ENCODE measurements around the gene COBL.
A peak's percentile ranks its signal among the peaks of the same experiment; 100 is the strongest.

Gene COBL

DNA sequence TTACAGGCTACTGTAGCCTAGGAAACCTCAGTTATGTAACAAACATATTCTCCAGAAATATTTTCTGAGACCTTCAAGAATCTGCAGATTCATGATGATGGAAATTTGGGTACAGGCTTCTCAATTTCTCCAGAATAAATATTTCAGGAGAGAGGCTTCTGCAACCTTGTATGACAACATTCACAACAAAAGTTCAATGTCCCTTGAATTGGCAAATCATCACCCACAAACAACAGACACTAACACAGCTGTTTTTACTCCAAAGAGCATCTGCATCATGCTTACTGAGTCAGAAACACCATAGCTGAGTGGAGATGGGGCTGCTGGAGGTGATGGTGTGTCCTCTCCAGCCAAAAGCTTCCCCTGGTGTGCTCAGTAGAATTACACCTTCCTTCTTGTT is 9.3 kb upstream of the COBL start:
- no peak for DNase-seq

DNA sequence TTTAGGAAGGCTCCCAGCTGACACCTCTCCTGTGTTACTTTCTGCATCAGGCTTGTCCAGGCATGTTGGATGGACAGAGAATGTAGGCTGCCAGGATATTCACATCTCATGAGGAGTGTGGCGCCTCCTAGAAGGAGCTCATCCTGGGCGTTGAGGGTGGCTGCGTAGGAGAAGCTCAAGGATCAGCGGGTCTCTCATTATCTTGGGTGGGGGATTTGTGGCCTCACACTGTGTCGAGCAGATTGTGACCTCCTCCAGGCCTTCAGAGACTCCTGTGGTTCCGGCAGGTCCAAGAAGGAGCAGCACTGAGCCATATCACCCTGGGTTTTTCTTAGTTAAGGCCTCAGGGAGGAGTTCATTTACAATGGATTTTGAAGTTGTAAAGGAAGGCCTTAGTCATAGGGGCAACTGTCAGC is 8.7 kb upstream of the COBL start:
- DNase-seq = no peak

DNA sequence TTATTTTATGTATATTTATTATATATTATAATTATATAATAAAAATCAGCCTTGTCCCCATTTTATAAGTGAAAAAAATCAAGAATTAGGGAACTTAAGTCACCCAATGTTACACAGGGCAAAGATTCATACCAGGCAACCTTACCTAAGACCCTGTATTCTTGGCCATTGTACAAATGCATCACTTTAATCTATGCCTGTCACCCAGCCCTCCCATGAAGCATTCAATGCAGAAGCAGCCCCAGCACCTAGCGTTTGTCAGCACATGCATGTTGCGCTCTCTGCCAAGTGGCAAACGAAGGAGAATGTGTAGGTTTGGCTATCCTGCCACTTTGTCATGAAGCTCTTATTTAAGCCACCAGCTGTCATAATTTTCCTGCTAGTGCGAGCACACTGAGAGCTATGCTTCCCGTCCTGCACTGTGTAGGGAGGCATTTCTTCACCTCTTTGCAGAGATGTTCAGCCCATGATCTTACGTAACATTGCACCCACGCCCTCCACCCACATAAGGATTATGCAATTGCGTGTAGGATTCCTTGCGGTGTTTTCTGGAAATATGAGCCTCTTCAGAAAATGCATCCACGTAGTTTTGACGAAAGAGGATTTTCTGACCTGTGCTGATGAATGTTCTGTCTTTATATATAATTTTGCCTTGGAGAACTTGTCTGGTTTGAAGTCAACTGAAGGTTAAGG is 7.7 kb upstream of the COBL start:
- no peak for DNase-seq

DNA sequence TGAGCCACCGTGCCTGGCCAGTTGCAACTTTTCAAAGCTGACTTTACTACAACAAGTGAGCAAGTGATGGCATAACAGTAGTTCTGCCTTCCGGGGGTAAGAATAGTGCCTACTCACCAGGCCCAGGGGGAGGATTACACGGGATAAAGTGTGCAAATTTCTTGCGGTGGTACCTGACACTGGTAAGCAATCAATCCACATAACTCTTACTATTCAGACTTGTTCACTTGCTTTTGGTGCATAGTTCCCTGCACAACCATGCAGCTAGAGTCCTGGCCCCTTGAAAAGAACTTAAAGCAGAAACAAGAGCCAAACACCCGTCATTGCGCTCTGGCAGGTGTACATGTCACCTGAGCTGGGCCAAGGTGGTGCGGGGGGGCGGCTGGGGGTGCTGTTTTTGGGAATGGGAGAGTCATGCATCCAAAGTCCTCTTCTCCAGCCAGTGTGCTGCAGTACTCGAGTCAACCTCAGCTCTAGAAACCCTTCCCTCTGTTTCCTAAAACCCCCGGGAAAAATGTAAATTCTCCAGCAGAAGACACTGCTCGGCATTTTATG is 5.4 kb upstream of the COBL start:
- no peak for DNase-seq

DNA sequence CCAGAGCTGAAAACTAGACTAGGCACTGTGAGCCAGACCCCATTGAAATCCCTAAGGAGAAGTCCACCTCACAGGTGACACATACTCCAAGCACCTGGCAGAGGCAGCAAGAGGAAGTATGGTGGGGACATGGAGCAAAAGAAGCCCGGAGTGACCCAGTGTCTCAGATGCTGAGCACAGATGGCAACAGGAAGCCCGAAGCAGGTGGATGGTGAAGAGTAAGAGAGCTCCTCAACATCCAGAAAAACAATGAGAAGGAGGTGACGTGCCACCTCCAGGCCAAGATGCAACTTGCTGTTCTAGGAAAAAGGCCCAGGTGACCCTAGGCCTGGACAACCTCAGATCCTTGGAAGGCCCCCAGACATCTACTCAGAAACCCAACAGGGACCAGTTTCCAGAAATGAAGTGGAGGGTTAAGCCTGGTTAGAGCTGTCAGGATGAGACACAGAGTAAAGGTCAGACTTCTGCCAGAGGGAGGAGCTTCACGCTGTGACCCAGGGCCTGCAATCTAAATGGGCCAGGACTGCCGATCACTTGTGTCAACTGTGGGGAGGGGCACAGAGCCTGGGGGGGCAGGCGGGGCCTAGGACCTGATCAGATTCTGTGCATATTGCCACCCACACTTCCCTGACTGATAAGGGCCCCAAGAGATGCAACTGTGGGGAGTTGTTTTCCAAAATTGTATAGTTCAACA is 2.4 kb upstream of the COBL start:
- peak; percentile 77 for DNase-seq

DNA sequence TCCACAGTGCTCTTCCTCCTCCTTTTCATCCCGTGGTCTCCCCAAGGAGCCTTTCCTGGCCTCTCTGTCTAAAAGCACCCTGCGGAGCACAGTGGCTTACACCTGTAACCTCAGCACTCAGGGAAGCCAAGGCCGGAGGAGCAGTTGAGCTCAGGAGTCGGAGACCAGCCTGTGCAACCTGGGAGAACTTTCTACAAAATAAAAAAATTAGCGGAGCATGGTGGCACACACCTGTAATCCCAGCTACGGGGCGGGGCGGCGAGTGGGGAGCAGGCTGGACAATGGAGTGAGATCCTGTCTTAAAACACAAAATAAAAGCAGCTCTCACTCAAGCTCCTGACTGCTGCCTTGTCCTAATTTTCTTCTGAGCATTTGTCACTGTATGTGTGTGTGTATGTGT is 1.4 kb upstream of the COBL start:
- no peak for DNase-seq

DNA sequence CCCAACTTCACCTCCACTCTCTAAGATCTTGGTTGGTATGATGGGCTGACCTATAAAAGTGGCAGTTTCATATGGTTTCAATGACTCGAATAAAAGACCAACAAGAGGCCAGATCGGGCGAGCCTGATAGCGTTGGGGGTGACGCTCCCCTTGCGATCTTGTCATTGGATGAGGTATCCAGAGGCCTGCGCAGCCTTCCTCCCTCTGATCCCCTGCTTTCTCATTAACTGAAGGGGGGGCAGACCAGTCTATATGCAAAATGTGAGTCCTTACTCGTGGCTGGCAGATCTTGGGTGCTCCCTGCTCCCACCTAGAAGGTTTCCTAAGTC is 937 bp upstream of the COBL start:
- DNase-seq = no peak

DNA sequence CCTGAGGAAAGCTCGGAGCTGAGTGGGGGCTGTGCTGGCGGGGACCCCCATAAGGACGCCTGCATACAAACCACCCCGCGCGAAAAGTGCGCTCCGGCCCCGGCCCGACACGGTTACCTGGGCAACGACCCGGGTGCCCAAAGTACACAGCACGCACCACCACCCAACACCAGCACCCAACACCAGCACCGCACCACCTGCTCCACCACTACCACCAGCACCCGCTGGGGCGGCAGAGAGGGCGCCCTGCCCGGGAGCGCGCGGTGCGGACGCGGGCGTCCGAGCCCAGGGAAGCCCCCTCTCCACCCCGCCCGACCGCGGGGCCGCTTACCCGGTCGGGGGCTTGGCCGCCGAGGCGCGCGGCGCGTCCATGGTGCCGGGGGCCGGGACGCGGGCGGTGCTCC is 345 bp downstream of the COBL start:
- peak; percentile 85 for DNase-seq

DNA sequence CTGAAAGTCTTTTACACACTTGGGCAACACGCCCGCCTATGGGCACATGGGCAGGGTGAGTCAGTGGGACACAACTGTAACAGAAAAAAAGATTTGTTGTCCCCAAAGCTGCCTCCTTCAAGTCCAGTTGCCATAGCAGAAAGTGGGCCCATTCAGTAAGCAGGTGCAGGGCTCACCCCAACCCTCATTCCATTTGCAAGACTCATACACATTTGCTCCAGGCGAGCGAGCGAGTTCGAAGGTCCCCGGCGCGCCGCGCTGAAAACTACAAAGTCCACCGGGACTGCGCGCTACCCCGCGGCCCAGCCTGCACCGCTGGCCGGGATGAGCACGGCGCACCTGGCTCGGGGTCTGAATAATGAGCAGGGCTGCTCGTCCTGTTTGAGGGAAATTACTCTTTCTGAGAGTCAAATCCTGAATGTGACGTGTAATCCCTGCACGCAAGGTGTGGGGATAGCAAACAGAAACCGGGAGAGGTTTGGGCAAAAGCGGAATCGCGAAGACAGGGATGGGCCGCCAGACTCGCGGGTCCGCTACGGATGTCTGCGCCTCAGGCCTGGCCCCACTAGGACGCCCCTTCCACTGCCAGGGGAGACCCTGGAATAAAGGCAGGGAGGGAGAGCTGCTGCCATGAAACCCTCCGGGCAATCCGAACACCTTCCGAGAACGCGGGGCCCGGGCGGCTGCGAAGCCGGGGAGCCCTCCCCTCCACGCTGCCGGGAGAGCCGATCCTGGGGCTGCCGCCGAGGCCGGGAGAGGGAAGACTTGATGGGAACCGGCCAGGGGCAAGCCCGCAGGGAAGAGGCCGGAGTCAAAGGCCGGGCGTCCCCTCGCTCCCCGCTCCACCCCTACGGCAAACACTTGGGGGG is 982 bp downstream of the COBL start:
- peak; percentile 75 for DNase-seq

DNA sequence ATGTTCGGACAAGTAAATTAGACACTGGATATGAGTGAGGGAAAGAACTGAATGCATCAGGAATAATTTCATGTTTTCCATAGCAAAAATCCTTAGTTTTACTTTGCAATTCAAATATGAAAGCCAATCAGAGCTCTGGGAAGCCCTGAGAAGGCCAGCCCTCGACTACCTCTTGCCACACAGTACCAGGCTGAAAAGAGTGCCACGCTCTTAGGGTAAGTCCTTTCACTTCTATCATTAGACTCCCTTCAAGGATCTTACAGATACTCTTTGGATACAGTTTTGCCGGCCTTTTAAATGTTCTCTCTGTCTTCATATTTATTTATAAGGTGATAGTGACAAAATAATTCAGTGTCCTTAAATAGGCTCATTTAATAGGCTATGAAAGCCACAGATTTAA is 1.9 kb downstream of the COBL start:
- peak; percentile 79 for DNase-seq

DNA sequence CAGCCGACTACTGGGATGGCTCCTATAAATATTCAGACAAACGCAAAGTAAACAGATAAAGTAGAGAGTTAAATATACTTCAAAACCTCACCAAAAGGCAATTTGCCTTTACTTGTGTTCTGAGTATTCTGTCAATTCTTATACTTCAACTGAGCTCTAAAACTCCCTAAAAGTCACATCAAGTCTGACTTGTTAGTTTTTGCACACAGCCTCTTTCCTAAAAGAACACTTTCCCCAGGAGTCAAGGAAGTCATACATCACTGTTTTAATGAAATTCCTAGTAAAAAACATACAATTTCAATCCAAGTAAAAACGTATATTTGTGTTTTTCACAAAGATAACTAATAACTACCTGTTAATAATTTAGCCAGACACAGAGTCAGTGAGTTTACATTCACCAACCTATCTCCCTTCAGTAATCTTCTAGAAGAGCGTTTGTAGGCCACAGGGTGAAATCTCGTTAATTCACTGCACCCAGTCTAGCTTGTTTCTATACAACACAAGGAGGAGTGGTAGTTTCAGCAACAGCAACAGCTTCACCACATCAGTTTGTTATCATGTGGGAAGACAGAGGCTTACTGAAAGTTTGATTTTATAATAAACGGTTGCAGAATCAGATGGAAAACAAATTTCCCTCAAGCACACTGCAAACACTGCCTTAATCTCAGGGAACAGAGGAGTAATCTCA is 2.7 kb downstream of the COBL start:
- DNase-seq = peak; percentile 41

DNA sequence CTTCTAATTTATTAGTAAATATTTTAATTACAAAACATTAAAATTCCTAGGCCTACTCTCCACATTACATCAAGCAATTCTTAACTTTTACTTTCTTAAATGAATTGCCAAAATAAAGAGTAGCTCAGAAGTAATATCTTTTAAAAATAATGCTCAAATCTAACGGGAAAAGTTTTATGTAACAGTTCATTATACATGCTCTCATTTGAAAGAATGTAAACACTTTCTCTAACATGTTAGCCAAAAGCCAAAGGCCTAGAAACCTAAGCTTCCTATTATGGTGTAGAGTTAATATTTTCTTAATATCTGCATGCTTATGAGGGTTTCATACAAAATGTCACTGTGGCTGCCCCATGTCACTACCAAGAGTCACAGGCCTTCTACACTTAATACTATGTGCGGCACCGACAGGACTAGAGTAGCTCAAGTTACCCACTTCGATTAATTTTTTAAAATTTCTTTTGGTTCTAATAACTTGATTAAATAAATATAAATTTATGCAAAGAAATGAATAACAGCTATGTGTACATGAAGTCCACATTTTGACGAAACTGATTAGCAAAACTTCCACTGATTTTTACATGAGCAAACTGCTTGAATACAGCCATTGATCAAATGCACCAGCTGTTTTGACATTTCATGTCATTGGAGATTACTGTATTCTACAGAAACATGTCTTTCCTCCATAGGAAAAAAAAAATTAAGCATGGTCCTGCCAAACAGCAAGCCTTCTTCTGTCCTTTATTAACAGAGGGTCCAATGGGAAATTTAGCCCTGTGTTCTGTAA is 3.5 kb downstream of the COBL start:
- no peak for DNase-seq

DNA sequence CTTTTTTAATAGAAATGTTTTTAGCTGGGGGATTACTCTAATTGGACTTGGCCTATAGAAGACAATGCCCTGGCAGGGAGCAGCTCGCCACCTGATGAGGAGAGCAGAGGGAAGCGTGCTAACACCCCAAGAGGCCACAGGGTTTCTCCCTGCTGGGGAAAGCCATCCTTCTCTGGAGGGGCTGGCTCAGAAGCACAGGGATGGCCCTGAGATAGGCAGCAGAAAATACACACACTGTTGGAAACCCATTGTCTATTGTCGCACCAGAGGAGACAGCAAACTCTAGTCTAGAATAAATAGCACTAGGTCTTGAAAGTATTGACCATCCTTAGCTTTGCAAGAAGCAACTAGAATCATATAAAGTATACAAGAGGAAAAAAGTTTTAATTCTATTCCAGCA is 5.4 kb downstream of the COBL start:
- DNase-seq = no peak

DNA sequence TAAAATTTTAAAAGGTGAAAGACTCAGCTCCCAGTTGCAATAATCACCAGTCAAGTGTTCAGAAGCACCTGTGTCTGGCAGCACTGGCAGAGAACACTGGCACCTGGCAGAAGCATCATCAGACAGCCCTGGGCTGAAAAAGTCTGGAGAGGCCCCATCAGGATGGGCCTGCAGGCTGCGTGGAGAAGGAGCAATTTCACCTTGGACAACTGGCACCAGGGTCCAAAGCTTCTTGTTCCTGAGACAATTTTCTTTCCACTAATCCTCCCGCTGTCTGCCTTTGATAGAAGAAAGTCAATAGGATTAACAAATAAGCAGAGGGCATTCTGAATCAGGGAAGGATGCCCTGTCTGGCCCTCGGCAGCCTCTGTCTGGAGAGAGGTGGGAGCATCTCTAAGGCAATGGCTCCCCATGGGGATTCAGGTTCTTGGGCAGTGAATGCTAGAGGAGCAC is 6.5 kb downstream of the COBL start:
- DNase-seq = no peak

DNA sequence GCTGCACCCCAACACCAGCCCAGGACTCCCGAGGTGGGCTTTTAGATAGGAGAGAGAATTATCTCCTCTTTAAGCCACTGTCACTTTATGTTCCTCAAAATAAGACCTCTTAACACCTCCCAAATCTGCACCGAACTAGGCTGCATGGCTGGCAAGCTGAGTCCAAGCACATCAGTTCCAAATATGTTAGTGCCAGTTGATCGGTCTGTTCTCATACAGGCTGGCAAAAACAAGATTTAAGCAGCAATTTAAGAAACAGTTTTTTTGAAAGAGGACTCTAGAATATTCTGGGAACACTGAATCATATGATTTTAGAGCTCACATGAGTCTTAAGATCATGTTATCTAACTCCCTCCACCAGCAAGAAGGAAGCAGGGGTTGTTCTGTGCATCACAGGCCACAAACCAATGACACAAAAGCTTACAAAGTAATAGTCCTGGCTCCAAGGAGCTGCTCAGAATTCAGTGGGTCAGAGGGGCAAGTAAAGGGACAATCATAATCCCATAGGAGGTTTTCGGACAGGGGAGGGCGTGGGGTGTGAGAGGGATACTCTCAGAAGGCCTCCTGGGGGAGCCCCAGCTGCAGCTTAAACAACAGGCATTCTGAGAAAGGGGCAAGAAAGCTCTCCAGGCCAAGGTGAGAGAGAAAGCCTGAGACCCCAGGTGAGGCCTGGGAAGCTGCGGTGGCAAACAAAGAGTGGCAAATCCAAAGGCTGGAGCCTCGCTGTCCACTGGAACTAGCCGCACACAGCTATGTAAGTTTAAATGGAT is 7.1 kb downstream of the COBL start:
- DNase-seq = no peak

DNA sequence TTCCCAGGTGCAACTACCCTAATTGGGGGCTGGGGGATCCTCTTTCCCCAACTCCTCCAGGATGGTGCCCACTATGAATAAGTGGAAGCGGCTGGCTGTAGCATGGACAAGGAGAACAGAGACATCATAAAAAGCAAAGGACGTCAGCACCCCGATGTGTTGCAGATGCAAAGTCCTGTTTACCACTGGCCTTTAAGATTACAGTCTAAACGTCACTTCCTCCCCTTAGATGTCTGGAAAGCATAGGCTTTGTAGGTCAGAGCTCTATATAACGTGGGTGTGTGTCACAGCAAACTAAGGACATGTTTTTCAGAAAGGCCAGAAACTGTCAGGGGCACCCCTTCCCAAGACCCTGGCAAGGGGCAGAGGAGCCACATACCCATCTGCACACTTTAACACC is 7.9 kb downstream of the COBL start:
- DNase-seq = no peak

DNA sequence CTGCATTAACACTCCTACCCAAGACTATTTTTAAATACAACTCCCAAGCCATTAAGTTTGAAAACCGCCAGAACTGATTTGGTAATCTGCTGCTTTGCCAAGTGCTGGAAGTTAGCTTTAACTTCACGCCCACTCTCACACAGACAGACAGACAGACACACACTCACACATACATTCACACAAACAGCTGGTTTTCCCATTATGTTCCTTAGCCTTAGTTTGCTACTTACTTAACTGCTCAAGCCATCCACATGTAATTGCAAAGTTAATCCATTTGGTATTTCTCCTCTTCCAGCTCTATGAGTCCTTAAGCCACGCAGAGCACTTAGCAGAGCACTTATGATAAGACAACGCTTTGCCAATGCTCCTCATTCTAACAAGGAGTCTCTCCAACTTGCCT is 8.3 kb downstream of the COBL start:
- DNase-seq = no peak

DNA sequence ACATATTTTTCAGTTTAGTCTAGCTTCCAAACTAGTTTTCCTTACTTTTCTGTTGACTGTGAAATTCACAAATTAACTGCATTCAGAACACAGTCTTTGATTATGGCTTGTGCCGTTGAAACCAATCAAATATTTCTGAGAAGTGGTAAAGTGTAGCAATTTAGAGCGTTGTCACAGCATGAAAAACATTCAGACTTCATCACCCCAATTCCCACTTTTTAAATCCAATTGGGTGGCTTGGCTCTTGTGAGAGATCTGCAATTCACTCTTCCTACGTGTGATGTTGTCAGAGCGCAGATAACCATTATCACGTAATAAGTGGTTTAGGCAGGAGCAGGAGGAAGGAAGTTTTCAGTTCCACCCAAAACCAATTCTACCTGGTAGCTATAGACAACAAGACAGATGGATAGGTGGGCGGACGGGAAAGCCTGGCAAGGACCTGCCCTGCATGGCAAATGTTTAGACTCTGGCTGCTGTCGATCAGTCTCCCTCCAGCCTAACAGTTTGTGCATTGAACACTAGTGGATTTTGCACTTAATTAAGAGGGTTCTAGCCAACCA is 8.9 kb downstream of the COBL start:
- DNase-seq = no peak

DNA sequence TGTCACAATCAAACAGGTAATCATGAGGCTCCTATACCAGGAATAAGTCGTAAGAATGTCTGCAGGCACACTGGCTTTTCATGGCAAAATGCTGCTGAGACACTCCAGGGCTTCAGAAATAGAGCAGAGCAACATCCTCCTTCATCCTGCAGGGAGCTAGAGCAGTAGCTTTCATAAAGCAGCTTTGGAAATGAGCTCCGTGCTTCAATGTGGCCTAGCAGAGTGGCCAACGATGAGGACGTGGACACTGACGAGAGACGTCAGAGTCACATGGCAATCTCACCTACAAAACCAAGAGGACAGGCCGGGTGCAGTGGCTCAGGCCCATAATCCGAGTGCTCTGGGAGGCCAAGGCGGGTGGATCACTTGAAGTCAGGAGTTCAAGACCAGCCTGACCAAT is 9.8 kb downstream of the COBL start:
- no peak for DNase-seq

DNA sequence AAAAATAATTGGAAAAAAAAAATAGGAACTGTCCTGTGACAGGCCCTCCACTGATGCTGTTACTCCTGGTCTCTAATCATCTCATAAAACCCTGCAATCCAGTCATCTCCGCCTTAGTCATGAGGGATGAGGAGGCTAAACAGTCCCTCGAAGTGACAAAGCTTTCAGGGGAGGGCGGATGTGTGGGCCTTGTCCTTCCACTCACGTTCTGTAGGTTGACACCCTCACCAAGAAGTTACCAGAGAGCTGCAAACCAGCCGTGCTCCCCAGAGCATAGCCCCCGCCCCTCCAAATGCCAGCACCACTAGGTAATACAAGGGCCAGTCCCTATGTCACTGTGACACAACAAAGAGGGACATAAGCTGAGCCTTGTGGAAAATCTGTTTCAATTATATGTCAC is 11.9 kb downstream of the COBL start:
- DNase-seq = no peak

DNA sequence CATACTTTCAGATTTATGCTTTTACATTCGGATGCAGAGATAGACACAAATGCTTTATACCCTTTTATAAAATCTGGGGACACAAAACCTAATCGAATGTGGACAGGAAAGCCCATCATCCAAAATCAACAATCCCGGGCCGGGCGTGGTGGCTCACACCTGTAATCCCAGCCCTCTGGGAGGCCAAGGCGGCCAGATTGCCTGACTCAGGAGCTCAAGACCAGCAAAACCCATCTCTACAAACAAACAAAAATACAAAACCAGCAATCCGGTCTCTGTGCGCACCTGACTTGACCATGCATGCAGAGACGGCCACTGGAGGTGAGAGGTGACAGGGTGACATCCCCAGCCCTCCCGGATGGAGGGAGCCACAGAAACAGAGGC is 13.5 kb downstream of the COBL start:
- DNase-seq = no peak
